ENCODE measurements around the gene BCKDHA.
"Not testable (repeated sequence)": the region's sequence is repeated elsewhere in the genome, so short reads cannot be mapped to it uniquely, and the experiment has no call there.

BCKDHA gene

GRCh38 chr19:41427647-41428480, 30.2 kb downstream of the BCKDHA start:
- peak; percentile 48 for DNase-seq

DNA sequence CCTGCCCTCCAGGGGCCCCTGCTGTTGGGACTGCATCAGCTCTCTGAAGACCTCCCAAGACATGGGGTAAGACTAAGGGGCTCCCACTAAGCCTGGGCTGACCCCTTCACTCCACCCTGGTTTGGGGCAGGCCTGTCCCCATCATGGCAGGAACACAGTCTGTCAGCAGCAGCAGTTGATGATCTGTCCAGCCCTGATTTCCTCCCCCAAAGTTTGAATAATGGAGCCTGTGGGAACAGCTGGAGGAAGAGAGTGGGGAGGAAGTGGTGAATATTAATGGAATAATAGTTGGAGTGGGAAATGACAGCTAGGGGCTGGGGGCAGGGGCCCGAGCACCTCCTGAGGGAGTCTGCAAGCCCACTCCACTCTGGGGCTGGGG, 30.9 kb downstream of the BCKDHA start:
- no peak for DNase-seq

DNA sequence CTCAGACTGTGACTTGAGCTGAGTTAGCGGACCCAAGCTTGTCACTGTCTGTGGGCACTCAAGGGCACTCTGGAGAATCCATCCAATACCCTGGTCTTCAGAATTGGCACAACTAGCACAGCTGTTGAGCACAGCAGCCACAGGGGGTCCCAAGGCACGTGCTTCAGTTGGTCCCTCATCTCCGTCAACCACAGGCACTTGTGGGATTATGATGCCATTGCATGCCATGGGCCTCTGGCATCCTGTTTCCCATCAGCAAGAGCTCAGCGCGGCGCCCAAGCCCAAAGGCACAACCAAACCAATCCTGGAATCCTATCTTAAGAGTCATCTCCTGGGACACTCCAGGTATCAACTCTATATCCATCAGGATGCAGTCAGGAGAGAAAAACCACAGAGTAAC, 33.3 kb downstream of the BCKDHA start:
- DNase-seq, result no peak

DNA sequence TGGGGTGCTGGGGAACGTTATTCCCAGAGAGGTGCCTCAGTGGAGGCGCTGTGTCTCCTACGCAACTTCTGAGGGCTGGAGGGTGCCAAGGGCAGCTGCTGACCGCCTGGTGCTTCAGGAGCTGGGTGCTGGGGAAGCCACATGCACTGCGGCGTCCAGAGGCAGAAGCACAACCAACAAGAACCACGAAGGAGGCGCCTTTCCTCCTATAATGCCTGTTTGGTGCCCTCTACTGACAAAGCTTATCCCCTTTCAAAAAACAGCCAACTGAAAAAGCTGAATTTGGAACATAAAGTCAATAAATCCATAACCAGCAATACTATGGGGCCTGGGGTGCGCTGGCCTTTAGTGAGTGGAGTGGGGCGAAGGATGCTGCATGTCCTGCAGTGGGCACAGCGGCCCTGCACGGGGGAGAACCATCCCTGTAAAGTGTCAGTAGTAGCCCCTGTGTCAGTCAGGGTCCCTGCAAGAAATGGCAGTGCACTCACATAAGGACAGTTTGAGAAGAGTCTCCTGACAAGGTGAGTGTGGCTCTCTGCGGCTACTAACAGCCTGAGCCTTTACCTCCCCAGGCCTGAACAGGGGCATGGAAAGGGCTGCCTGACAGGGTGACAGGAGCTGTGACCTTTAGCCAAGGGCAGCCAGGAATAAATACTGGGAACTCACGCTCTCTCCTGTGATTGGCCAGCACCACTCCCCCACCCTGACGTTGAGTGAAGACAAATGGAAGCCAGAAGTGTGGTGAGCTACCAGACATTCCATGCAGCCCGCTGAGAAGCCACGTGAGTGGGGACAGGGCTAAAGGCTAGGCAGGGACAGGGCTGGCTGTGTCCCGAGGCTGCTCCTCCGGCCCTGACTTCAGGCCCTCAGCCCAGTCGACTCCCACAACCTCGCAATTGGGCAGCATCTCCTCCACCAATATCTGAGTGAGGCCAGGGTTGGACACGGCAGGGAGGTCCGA, 34.1 kb downstream of the BCKDHA start:
- DNase-seq, result no peak

DNA sequence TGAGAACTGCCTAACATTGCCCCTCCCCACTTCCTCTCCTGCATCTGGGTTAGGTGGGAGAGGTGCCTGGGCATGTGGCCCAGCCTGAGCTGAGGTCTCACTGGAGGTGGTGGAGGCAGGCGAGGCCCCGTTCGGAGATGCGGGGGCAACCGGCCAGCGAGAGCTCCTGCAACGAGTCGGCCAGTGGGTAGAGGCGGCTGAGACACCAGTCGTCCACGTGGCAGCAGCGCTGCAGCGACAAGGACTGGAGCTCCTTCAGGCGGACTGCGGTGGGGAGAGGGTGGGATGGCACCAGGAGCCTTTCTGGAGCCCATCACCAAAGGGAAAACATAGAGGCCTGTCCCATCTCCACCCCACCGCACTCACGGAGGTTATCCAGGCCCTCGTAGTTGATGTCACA, 35.6 kb downstream of the BCKDHA start:
- no peak for DNase-seq

- DNase-seq, result no peak
Measured at GRCh38 chr19:41434450-41434849, 36.8 kb downstream of the BCKDHA start.

GRCh38 chr19:41435376-41435775, 37.8 kb downstream of the BCKDHA start:
- not testable (repeated sequence) for DNase-seq

DNA sequence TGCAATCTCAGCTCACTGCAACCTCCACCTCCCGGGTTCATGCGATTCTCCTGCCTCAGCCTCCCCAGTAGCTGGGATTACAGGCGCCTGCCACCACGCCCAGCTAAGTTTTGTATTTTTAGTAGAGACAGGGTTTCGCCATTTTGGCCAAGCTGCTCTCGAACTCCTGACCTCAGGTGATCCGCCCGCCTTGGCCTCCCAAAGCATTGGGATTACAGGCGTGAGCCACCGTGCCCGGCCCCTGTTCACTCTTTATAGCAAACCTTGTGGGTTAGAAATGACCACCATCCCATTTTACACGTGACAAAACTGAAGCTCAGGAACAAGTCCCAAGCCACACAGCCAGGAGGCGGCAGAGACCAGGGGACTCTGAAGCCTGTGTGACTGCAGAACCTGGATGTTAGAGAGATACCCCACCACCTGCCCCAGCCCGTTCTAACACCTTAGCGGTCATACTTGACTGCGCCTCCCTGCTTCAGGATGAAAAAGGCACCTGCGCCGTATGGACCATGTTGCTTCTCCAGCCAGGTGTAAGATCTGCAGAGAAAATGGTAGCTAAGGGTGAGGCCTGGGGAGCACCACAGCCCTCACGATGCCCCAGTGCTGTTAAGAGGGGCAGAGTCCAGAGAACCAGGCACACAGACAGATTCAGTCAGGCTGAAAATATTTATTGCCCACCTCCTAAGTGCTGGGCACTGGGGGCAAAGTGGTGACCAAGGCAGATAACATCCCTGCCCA, 38.5 kb downstream of the BCKDHA start:
- DNase-seq, result no peak

- DNase-seq, result no peak
Measured at GRCh38 chr19:41436674-41436951, 39.0 kb downstream of the BCKDHA start.

DNA sequence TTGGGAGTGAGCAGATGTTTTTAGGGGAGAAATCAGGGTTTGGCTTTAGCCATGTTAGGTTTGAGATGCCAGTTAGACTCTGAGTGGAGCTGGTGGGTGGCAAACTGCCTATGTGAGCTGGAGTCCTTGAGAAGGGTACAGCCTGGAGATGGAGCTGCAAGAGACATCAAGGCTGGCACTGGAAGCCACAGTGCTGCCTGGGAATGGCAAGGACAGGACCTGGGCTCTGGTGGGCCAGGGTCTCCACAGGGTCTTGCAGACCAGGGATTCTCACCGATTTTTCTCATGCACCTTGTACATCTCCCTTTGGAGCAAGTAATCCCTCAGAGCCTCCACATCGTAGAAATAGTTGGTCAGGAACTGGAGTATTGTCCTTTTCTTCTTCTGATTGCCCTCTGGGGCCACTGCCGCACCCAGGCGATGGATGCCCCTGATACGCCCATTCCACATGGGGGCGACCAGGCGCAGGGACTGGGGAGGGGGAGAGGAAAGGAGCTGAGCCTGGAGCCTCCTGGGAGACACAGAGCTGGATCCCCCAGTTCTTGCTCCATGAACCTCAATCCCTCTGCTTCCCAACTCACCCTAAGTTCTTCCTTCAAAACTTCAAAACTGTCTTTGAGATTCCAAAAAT, 40.4 kb downstream of the BCKDHA start:
- DNase-seq, result no peak

DNA sequence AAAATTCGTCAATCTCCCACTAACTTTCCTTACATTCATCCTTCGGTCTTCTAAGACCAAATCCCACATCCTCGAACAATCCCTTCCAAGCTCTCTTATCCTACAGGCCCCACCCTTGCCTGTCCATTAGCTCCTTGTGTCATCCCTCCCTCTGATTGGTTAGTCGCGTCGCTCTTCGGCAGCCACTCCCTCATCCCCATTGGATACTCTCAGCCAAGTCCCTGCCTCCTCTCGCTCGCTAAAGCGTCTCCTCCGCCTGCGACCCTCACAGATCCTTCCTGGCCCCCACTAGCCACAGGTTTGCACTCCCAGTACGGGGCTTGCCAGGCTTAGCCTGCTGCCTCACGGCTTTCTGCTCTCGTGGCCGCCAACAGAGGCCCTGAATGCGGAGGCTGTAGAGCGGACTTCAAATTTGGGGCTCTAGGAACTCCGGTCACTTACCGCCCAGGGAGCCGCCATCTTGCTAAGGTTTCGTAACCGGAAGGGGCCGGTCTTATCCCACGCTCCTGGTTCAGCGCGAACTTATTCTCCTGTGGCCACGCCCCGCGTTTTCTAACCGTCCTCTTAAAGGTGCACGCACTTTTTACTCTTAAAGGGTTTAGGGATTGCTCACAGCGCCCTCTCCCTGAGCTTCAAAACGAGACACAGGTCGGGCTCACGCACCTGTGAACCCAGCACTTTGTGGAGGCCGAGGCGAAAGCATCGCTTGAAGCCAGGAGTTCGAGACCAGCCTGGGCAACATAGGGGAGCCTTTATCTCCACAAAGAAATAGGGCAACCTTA, 42.0 kb downstream of the BCKDHA start, which contains the start of gene DMAC2:
DMAC2 (minus strand) TSS at position 472 of the 782 bp plus-strand sequence; CDS start at position 459, 13 bp downstream.
- peak; percentile 95 for DNase-seq

DNA sequence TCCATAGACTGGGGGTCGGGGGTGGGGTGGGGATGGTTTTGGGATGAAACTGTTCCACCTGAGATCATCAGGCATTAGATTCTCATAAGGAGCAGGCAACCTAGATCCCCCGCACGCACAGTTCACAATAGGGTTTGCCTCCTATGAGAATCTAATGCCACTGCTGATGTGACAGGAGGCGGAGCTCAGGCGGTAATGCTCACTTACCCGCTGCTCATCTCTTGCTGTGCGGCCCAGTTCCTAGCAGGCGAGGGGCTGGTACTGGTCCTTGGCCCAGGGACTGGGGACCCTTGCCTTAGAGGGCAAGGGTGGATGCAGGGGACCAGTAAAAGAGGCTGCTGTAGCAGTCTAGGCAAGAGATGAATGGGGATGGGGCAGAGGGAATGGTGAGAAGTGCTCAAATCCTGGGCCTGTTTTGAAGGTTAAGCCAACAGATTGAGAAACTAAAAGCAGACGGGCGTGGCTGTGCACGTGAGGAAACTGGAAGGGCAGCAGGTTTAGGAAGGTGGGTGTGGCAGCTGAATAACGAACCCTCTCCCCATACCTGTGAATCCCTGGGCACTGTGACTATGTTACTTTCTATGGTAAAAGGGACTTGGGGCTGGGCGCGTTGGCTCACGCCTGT, 43.8 kb downstream of the BCKDHA start:
- no peak for DNase-seq

DNA sequence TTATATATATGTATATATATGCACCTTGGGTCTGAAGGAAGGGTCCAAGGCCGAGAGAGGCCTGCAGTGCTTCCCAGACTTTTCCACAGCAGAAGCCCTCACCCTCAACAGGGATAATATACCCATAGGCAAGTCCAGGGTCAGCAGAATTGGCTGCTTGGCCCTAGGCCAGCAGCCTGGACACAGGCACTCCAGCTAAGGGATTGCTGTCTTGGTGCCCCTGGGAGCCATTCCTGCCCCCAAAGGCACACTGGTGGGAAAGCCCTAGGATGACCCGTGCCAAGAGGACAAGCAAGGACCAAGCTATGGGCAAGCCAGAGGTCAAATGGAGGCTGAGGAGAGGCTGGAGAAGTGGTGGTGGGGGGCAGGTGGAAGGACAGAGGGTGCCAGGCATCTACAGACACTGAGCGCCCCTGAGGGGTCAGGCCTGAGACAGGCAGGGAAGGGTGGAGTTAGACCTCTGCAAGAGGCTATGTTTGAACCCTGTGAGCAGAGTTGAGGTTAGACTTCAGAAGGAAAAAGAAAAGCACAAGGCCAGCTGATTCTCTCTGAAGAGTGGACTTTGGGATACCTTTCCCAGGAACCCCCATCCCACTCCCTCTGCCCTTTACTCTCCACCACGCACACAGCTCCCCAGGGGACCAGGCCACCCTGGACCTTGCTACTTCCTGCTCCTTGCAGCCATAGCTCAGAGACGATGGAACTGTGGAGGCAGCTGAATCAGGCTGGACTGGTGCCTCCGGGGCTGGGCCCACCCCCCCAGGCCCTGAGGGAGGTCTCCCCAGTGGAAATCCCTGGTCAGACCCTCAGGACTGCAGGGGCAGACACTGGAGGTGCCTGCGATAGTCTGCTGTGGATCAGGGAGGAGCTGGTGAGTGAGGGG, 45.1 kb downstream of the BCKDHA start, which contains the start of gene ERICH4:
ERICH4 (plus strand) TSS at position 684 of the 883 bp plus-strand sequence; CDS start at position 698, 14 bp downstream.
- no peak for DNase-seq

DNA sequence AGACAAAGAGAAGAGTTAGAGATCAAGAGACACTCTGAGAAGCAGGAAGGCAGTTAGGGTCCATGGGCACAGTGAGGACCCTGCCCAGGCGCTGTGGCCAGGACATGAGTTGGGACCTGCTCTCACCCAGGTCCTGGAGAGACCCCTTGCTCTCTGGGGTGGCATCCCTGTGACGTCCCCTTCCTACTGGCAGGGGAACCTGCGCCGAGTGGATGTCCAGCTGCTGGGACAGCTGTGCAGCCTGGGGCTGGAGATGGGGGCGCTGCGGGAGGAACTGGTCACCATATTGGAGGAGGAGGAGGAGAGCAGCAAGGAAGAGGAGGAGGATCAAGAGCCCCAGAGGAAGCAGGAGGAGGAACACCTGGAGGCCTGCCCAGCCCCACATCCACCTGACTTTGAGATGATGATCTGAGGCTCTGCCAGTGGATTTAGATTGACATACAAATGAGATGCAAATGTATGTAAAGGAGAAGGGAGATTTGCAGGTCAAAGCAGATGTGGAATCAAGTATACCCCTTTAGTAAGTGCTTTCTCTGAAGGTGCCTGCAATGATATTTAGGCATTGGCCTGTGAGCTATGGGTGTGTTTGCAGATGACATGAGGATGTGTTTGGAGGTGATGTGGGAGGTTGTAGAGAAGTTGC, 46.3 kb downstream of the BCKDHA start:
- DNase-seq, result no peak

- DNase-seq, result no peak
Measured at GRCh38 chr19:41445575-41445974, 48.0 kb downstream of the BCKDHA start.

- no peak for DNase-seq
Measured at GRCh38 chr19:41447732-41448332, 50.2 kb downstream of the BCKDHA start.

- DNase-seq, result peak; percentile 83
Measured at GRCh38 chr19:41449079-41449864, 51.7 kb downstream of the BCKDHA start.

DNA sequence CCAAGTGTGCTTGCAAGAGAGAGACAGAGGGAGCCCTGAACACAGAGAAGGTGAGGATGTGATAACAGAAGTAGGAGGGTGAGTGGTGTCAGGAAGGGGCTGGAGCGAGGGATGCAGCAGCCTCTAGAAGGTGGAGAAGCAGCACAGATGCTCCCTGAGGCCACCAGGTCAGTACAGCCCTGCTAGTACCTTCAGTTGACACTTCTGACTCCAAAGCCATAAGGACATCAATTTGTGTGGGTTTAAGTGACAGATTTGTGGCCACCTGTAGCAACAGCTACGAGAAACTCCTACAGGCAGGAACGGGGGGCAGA, 52.2 kb downstream of the BCKDHA start:
- no peak for DNase-seq

All from left hindlimb (tissue), 1 donor.